ENCODE data around the gene SMU1.

Gene SMU1

DNA sequence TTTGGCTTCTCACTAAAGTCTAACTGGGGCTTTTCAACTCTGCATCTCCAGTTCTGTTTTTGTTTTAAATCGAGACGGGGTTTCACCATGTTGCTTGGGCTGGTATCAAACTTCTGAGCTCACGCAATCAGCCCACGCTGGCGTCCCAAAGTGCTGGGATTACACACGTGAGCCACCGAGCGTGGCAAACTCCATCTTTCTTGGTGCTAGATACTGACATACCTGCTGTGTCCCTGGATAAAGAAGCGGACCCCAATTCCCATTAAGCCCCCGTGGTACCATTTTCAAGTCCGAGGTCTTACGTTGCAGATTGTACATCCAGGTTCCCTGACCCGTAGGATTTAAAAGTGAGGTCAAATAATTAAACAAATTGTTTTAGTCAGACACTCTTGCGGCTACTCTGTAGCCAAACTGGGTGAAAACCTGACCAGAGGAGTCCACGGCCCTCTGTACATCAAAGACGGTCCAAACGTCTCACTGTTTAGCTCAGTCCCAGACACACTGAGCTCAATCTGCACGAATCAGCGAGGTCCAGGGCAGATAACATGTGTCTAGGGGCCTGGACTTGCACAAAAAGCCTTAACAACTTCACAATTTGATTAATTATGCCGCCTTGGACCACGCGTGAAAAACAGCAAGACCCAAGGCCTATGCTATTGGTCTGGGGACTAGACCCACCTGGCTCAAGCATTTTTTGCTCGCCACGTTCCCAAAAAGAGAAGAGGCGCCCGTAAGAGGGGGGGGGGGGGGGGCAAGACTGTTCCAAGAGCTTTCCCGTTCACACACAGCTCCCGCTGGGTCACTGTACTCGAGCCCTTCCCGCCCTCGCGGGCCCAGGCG, 52.1 kb downstream of the SMU1 start:
- peak overlapping the region; percentile 94 for H3K27ac ChIP-seq (ENCODE audit: extremely low read depth, low read depth, low read length)
- no peaks in the 10 kb centered on the region; the same call in 1 of the 2 replicates for H3K4me1 ChIP-seq (ENCODE audit: control insufficient read depth, insufficient read depth, low read length)
- ChIA-PET CTCF (interaction anchor here (0.7 to 1.0 kb wide), 6 partner anchors 111 to 452 kb away, joined by 3 to 4 read pairs (median 3); no protein-coding TSS in a partner anchor), POLR2A (interaction anchor here (0.6 to 6.1 kb wide), 41 partner anchors 10 to 1614 kb away, joined by 3 to 95 read pairs (median 7); partner anchors contain the start of genes ACO1, APTX, B4GALT1 and BAG1)
- H3K4me3 ChIP-seq (ENCODE audit: low read depth, low read length): peak overlapping the region; percentile 77
- no peaks in the 10 kb centered on the region for H3K9me3 ChIP-seq (ENCODE audit: control insufficient read depth, insufficient read depth, low read depth, low read length)
- peaks cover 4 to 57% of the 10 kb centered on the region in 2 experiments; a peak in 2 of 3 replicates for H3K36me3 ChIP-seq (ENCODE audit: control insufficient read depth in 2 of 2, insufficient read depth in 1 of 2, low read length in 2 of 2)
- TF ChIP-seq GLI2 (tag by site-specific recombination; IDR thresholded peaks at IDR 0.05; ENCODE audit: borderline replicate concordance, low read depth) (no peak), ZNF660 (tag by site-specific recombination; IDR thresholded peaks at IDR 0.05) (no peak), ZNF292 (tag by site-specific recombination; IDR thresholded peaks at IDR 0.05; ENCODE audit: borderline replicate concordance, low read depth) (no peak), SP7 (tag by site-specific recombination; IDR thresholded peaks at IDR 0.05) (no peak)

DNA sequence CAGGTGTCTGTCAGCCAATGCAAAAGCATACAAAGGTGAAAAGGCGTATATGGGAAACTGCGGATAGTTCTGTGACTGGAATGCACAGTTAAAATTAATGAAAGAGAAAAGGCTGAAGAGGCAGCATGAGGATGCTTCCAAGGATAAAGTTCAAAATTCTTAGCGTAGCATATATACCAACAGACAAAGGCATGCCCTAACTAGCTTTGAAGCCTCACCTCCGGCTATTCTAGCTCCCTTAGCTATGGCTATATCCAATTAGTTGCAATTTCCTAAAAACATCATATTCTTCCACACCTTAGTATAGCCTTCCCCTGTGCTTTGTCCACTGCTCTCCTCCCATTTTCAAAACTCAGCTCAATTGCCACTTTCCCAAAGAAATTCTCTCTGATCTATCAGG, 52.8 kb downstream of the SMU1 start:
- no peak for TF ChIP-seq ZNF707 (tag by site-specific recombination; IDR thresholded peaks at IDR 0.05)
- no peak for TF ChIP-seq ZNF140 (tag by site-specific recombination; IDR thresholded peaks at IDR 0.05)
- TF ChIP-seq, protein P1, sequence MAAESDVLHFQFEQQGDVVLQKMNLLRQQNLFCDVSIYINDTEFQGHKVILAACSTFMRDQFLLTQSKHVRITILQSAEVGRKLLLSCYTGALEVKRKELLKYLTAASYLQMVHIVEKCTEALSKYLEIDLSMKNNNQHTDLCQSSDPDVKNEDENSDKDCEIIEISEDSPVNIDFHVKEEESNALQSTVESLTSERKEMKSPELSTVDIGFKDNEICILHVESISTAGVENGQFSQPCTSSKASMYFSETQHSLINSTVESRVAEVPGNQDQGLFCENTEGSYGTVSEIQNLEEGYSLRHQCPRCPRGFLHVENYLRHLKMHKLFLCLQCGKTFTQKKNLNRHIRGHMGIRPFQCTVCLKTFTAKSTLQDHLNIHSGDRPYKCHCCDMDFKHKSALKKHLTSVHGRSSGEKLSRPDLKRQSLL (tag by site-specific recombination; IDR thresholded peaks at IDR 0.05): no peak
- TF ChIP-seq, protein P2, sequence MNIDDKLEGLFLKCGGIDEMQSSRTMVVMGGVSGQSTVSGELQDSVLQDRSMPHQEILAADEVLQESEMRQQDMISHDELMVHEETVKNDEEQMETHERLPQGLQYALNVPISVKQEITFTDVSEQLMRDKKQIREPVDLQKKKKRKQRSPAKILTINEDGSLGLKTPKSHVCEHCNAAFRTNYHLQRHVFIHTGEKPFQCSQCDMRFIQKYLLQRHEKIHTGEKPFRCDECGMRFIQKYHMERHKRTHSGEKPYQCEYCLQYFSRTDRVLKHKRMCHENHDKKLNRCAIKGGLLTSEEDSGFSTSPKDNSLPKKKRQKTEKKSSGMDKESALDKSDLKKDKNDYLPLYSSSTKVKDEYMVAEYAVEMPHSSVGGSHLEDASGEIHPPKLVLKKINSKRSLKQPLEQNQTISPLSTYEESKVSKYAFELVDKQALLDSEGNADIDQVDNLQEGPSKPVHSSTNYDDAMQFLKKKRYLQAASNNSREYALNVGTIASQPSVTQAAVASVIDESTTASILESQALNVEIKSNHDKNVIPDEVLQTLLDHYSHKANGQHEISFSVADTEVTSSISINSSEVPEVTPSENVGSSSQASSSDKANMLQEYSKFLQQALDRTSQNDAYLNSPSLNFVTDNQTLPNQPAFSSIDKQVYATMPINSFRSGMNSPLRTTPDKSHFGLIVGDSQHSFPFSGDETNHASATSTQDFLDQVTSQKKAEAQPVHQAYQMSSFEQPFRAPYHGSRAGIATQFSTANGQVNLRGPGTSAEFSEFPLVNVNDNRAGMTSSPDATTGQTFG (tag by site-specific recombination; IDR thresholded peaks at IDR 0.05; ENCODE audit: borderline replicate concordance): no peak
- TF ChIP-seq ZNF501 (tag by site-specific recombination; IDR thresholded peaks at IDR 0.05): no peak
- no peak for TF ChIP-seq REPIN1 (tag by site-specific recombination; IDR thresholded peaks at IDR 0.05; ENCODE audit: low read depth)
- TF ChIP-seq ZNF221 (tag by site-specific recombination; IDR thresholded peaks at IDR 0.05; ENCODE audit: borderline replicate concordance): no peak
- no peak for TF ChIP-seq ZNF248 (tag by site-specific recombination; IDR thresholded peaks at IDR 0.05)
- TF ChIP-seq, protein P3, sequence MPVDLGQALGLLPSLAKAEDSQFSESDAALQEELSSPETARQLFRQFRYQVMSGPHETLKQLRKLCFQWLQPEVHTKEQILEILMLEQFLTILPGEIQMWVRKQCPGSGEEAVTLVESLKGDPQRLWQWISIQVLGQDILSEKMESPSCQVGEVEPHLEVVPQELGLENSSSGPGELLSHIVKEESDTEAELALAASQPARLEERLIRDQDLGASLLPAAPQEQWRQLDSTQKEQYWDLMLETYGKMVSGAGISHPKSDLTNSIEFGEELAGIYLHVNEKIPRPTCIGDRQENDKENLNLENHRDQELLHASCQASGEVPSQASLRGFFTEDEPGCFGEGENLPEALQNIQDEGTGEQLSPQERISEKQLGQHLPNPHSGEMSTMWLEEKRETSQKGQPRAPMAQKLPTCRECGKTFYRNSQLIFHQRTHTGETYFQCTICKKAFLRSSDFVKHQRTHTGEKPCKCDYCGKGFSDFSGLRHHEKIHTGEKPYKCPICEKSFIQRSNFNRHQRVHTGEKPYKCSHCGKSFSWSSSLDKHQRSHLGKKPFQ (tag by site-specific recombination; IDR thresholded peaks at IDR 0.05): no peak
- TF ChIP-seq, protein P4, sequence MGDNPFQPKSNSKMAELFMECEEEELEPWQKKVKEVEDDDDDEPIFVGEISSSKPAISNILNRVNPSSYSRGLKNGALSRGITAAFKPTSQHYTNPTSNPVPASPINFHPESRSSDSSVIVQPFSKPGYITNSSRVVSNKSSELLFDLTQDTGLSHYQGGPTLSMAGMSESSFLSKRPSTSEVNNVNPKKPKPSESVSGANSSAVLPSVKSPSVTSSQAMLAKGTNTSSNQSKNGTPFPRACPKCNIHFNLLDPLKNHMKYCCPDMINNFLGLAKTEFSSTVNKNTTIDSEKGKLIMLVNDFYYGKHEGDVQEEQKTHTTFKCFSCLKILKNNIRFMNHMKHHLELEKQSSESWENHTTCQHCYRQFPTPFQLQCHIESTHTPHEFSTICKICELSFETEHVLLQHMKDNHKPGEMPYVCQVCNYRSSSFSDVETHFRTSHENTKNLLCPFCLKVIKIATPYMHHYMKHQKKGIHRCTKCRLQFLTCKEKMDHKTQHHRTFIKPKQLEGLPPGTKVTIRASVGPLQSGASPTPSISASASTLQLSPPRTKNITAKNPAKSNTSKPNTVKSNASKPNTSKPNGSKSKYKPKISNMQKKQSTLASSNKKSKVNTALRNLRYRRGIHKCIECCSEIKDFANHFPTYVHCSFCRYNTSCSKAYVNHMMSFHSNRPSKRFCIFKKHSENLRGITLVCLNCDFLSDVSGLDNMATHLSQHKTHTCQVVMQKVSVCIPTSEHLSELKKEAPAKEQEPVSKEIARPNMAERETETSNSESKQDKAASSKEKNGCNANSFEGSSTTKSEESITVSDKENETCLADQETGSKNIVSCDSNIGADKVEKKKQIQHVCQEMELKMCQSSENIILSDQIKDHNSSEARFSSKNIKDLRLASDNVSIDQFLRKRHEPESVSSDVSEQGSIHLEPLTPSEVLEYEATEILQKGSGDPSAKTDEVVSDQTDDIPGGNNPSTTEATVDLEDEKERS (tag by site-specific recombination; IDR thresholded peaks at IDR 0.05): no peak
- TF ChIP-seq ZBTB8A (tag by site-specific recombination; IDR thresholded peaks at IDR 0.05): no peak
- no peak for TF ChIP-seq ZNF214 (tag by site-specific recombination; IDR thresholded peaks at IDR 0.05; ENCODE audit: borderline replicate concordance)
- no peak for TF ChIP-seq ZNF37A (tag by site-specific recombination; IDR thresholded peaks at IDR 0.05)
- no peak for TF ChIP-seq ZNF747 (tag by site-specific recombination; IDR thresholded peaks at IDR 0.05)
- no peak for TF ChIP-seq ZNF670 (tag by site-specific recombination; IDR thresholded peaks at IDR 0.05; ENCODE audit: low read depth)
- TF ChIP-seq, protein P5, sequence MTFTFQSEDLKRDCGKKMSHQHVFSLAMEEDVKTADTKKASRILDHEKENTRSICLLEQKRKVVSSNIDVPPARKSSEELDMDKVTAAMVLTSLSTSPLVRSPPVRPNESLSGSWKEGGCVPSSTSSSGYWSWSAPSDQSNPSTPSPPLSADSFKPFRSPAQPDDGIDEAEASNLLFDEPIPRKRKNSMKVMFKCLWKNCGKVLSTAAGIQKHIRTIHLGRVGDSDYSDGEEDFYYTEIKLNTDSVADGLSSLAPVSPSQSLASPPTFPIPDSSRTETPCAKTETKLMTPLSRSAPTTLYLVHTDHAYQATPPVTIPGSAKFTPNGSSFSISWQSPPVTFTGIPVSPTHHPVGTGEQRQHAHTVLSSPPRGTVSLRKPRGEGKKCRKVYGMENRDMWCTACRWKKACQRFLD (tag by site-specific recombination; IDR thresholded peaks at IDR 0.05): no peak
- H3K27ac ChIP-seq (ENCODE audit: extremely low read depth, low read depth, low read length): no peak overlapping the region; the same call in 1 of the 2 replicates
- no peaks in the 10 kb centered on the region for H3K9me3 ChIP-seq (ENCODE audit: control insufficient read depth, insufficient read depth, low read depth, low read length)
- H3K4me1 ChIP-seq (ENCODE audit: control insufficient read depth, insufficient read depth, low read length): no peaks in the 10 kb centered on the region; the same call in 1 of the 2 replicates
- POLR2A ChIA-PET: interaction anchor here (1.9 to 6.1 kb wide), 5 partner anchors 10 to 498 kb away, joined by 6 to 95 read pairs (median 30); partner anchors contain the start of genes APTX and RIGI
- H3K4me3 ChIP-seq (ENCODE audit: low read depth, low read length): peak overlapping the region; percentile 77; the same call in 1 of the 2 replicates
- peaks cover 4 to 53% of the 10 kb centered on the region in 2 experiments; a peak in 2 of 3 replicates for H3K36me3 ChIP-seq (ENCODE audit: control insufficient read depth in 2 of 2, insufficient read depth in 1 of 2, low read length in 2 of 2)
- CTCF ChIA-PET: interaction anchor here (0.6 to 1.0 kb wide), 2 partner anchors 23 to 442 kb away, joined by 3 to 5 read pairs; no protein-coding TSS in a partner anchor
